Measurements from ENCODE around the gene HMX3. TPM values are rescaled to one million over a fixed set of nuclear protein-coding genes. Genes with fewer than 3 reads are reported as not detected.

Gene HMX3
- total RNA-seq, 1 donor from 2014 or later = not detected

- DNase-seq (ENCODE audit: low read depth) (no peak), FAIRE-seq (no peak)
- no peak for TF ChIP-seq CTCF (IDR thresholded peaks at IDR 0.05; ENCODE audit: insufficient read depth, low read length, severe bottlenecking)
- Histone ChIP-seq H3K27me3 (ENCODE audit: control insufficient read depth, insufficient read depth, low read length) (peaks cover 60% of the 10 kb centered on the region), H3K36me3 (ENCODE audit: control insufficient read depth, insufficient read depth, low read length) (no peaks in the 10 kb centered on the region), H3K4me3 (ENCODE audit: low read depth, low read length) (peak within 1 kb of the TSS; percentile 14)
These were observed 12.1 kb downstream of the HMX3 start, which contains the start of gene HMX2 for GRCh38 chr10:123147635-123148413. Gene HMX2, plus strand, starts transcription at chr10:123148136. Its CDS starts 243 bp downstream, at chr10:123148379.

GRCh38 chr10:123148414-123149161 is 12.8 kb downstream of the HMX3 start:
- no peak for TF ChIP-seq CTCF (IDR thresholded peaks at IDR 0.05; ENCODE audit: insufficient read depth, low read length, severe bottlenecking)
- DNase-seq (ENCODE audit: low read depth) = no peak
- FAIRE-seq = no peak
- Histone ChIP-seq H3K4me3 (ENCODE audit: low read depth, low read length) (peak overlapping the region; percentile 14), H3K27me3 (ENCODE audit: control insufficient read depth, insufficient read depth, low read length) (peaks cover 53% of the 10 kb centered on the region), H3K36me3 (ENCODE audit: control insufficient read depth, insufficient read depth, low read length) (no peaks in the 10 kb centered on the region)

GRCh38 chr10:123149162-123149567 is 13.4 kb downstream of the HMX3 start:
- Histone ChIP-seq H3K36me3 (ENCODE audit: control insufficient read depth, insufficient read depth, low read length) (no peaks in the 10 kb centered on the region), H3K27me3 (ENCODE audit: control insufficient read depth, insufficient read depth, low read length) (peaks cover 50% of the 10 kb centered on the region), H3K4me3 (ENCODE audit: low read depth, low read length) (no peak overlapping the region)
- DNase-seq (ENCODE audit: low read depth) (no peak), FAIRE-seq (no peak)
- no peak for TF ChIP-seq CTCF (IDR thresholded peaks at IDR 0.05; ENCODE audit: insufficient read depth, low read length, severe bottlenecking)

GRCh38 chr10:123149568-123150270 is 13.9 kb downstream of the HMX3 start:
- peak overlapping the region; percentile 39 for H3K4me3 ChIP-seq (ENCODE audit: low read depth, low read length)
- no peaks in the 10 kb centered on the region for H3K36me3 ChIP-seq (ENCODE audit: control insufficient read depth, insufficient read depth, low read length)
- no peak for TF ChIP-seq CTCF (IDR thresholded peaks at IDR 0.05; ENCODE audit: insufficient read depth, low read length, severe bottlenecking)
- no peak for FAIRE-seq
- no peak for DNase-seq (ENCODE audit: low read depth)
- peaks cover 45% of the 10 kb centered on the region for H3K27me3 ChIP-seq (ENCODE audit: control insufficient read depth, insufficient read depth, low read length)

- Histone ChIP-seq H3K27me3 (ENCODE audit: control insufficient read depth, insufficient read depth, low read length) (peaks cover 38% of the 10 kb centered on the region), H3K4me3 (ENCODE audit: low read depth, low read length) (peak overlapping the region; percentile 39), H3K36me3 (ENCODE audit: control insufficient read depth, insufficient read depth, low read length) (no peaks in the 10 kb centered on the region)
- TF ChIP-seq CTCF (IDR thresholded peaks at IDR 0.05; ENCODE audit: insufficient read depth, low read length, severe bottlenecking) = no peak
- no peak for FAIRE-seq
- DNase-seq (ENCODE audit: low read depth) = no peak
These were observed 14.7 kb downstream of the HMX3 start for GRCh38 chr10:123150271-123150985.
